Natural killer cell (primary cell): Measurements from ENCODE around the gene AFAP1. TPM values are rescaled to one million over a fixed set of nuclear protein-coding genes. Genes with fewer than 3 reads are reported as not detected.

ENCODE experiments used
- ATAC-seq, 3 donors: fragments of 150-1000 bp in 2 of 3; fragments of 200-7000 bp in 1 of 3; cut with Tn5 transposase; 1 replicate in 1 of 3; 2 replicates in 2 of 3; pipeline ENCODE4 v1.10.0; 2021; ENCODE audit warnings: mild to moderate bottlenecking in 2 of 3, moderate library complexity in 2 of 3
- DNase-seq, 2 donors: peaks; one replicate each; pipeline versions ENCODE4 v3.0.0 to v3.0.0-alpha.2; 2013 to 2021; ENCODE audit warnings: mixed read lengths in 1 of 2
- H3K27ac ChIP-seq: one replicate; pipeline ENCODE4 v1.5.1; 2013; ENCODE audit warnings: mild to moderate bottlenecking, low read length
- H3K27me3 ChIP-seq: one replicate; pipeline ENCODE4 v1.6.1; 2013; ENCODE audit warnings: low read length; ENCODE audit not compliant: control insufficient read depth, insufficient read depth
- H3K36me3 ChIP-seq: one replicate; pipeline ENCODE4 v1.6.1; 2013; ENCODE audit warnings: low read length; ENCODE audit not compliant: control insufficient read depth, insufficient read depth
- H3K4me1 ChIP-seq: one replicate; pipeline ENCODE4 v1.6.1; 2013; ENCODE audit warnings: low read length; ENCODE audit not compliant: control insufficient read depth, insufficient read depth
- H3K4me3 ChIP-seq: one replicate; pipeline ENCODE4 v1.5.1; 2013; ENCODE audit warnings: low read length
- H3K9me3 ChIP-seq: one replicate; pipeline ENCODE4 v1.6.1; 2013; ENCODE audit warnings: low read length; ENCODE audit not compliant: control insufficient read depth, insufficient read depth
- H3K27ac Mint-ChIP-seq, 2 donors: one replicate each; pipeline ENCODE4 v1.8.0; 2022; ENCODE audit warnings: mild to moderate bottlenecking in 2 of 2, mixed read lengths in 2 of 2, moderate library complexity in 1 of 2
- H3K27me3 Mint-ChIP-seq, 2 donors: one replicate each; pipeline ENCODE4 v1.8.0; 2022; ENCODE audit warnings: low read depth in 2 of 2, mixed read lengths in 2 of 2
- H3K36me3 Mint-ChIP-seq: one replicate; pipeline ENCODE4 v1.8.0; 2022; ENCODE audit warnings: mixed read lengths
- H3K4me1 Mint-ChIP-seq, 2 donors: one replicate each; pipeline ENCODE4 v1.8.0; 2022; ENCODE audit warnings: mixed read lengths in 2 of 2
- H3K4me3 Mint-ChIP-seq: one replicate; pipeline ENCODE4 v1.8.0; 2022; ENCODE audit warnings: mild to moderate bottlenecking, moderate library complexity, mixed read lengths
- H3K9me3 Mint-ChIP-seq, 2 donors: one replicate each; pipeline ENCODE4 v1.8.0; 2022; ENCODE audit warnings: mixed read lengths in 2 of 2
- CTCF ChIP-seq: fragments of 200-600 bp; IDR thresholded peaks from one replicate; pipeline ENCODE4 v1.8.0; 2022; ENCODE audit warnings: antibody characterized with exemption
- WGBS: methylation state at CpG from one replicate; pipeline ENCODE4 v1.1.7; 2013; ENCODE audit warnings: missing lambda C conversion rate; ENCODE audit not compliant: insufficient coverage; 5-methylcytosine and 5-hydroxymethylcytosine counted together
- intact Hi-C: fragments of 100-400 bp; cut with micrococcal nuclease; formaldehyde crosslinking; loops from one replicate; pipeline ENCODE4 v1.14.2; 2022
- total RNA-seq, 4 donors: library from RNA; stranded (reverse); fragments of 120-200 nt in 1 of 4; gene quantifications; one replicate each; pipeline versions ENCODE4 v1.2.3 to v1.2.4, GENCODE V29; 2013 to 2022

The AFAP1 gene
- total RNA-seq, 3 donors from 2014 or later (not counting 1 experiment from before 2014, with no cell fraction given), result 4.9 to 12.5 (median 9.5) TPM

- Mint-ChIP-seq H3K4me3 (no peak overlapping the region), H3K27ac (no peak overlapping the region), H3K9me3 (peaks cover 2 to 6% of the 10 kb centered on the region in 2 donors), H3K4me1 (peaks cover 14% of the 10 kb centered on the region in 2 donors), H3K27me3 (no peaks in the 10 kb centered on the region), H3K36me3 (peaks cover 10% of the 10 kb centered on the region)
- no peak for TF ChIP-seq CTCF
- no peak overlapping the region for H3K4me3 ChIP-seq
- H3K27ac ChIP-seq, result no peak overlapping the region
- H3K36me3 ChIP-seq, result no peaks in the 10 kb centered on the region
- H3K9me3 ChIP-seq, result no peaks in the 10 kb centered on the region
- DNase-seq (no peak), ATAC-seq (no peak)
- intact Hi-C loops, result loop anchor here (5.0 kb wide), 1 partner anchor 100 kb away; no protein-coding TSS in a partner anchor
- no peaks in the 10 kb centered on the region for H3K27me3 ChIP-seq
- H3K4me1 ChIP-seq, result no peaks in the 10 kb centered on the region
- WGBS, result 99% methylated on average over 7 of the region's 7 CpGs
These were observed 72.5 kb downstream of the AFAP1 start for GRCh38 chr4:7867191-7867590.

GRCh38 chr4:7865533-7865932 is 74.1 kb downstream of the AFAP1 start:
- no peak overlapping the region for H3K4me3 ChIP-seq
- WGBS, result 83% methylated on average over 5 of the region's 5 CpGs
- peaks cover 2 to 6% of the 10 kb centered on the region in 2 donors for H3K9me3 Mint-ChIP-seq
- intact Hi-C loops, result loop anchor here (5.0 kb wide), 1 partner anchor 102 kb away; no protein-coding TSS in a partner anchor
- H3K4me1 ChIP-seq, result no peaks in the 10 kb centered on the region
- no peak for DNase-seq
- H3K9me3 ChIP-seq, result no peaks in the 10 kb centered on the region
- H3K36me3 Mint-ChIP-seq, result peaks cover 10% of the 10 kb centered on the region
- no peak for TF ChIP-seq CTCF
- peak overlapping the region in 1 of 2 donors; percentile 92 for H3K27ac Mint-ChIP-seq
- H3K27me3 Mint-ChIP-seq, result no peaks in the 10 kb centered on the region
- H3K4me3 Mint-ChIP-seq, result no peak overlapping the region
- no peaks in the 10 kb centered on the region for H3K36me3 ChIP-seq
- ATAC-seq, result peak in 1 of 3 donors; percentile 45
- no peaks in the 10 kb centered on the region for H3K27me3 ChIP-seq
- H3K4me1 Mint-ChIP-seq, result peaks cover 14% of the 10 kb centered on the region in 2 donors
- H3K27ac ChIP-seq, result no peak overlapping the region

GRCh38 chr4:7864685-7865084 is 75.0 kb downstream of the AFAP1 start:
- Mint-ChIP-seq H3K4me1 (peaks cover 14% of the 10 kb centered on the region in 2 donors), H3K27me3 (no peaks in the 10 kb centered on the region), H3K36me3 (peaks cover 10% of the 10 kb centered on the region), H3K4me3 (peak overlapping the region; percentile 73), H3K27ac (peak overlapping the region; percentile 74 to 92), H3K9me3 (peaks cover 2 to 6% of the 10 kb centered on the region in 2 donors)
- no peak for DNase-seq
- Histone ChIP-seq H3K4me3 (no peak overlapping the region), H3K27ac (no peak overlapping the region), H3K27me3 (no peaks in the 10 kb centered on the region), H3K4me1 (no peaks in the 10 kb centered on the region), H3K36me3 (no peaks in the 10 kb centered on the region), H3K9me3 (no peaks in the 10 kb centered on the region)
- 84% methylated on average over 2 of the region's 2 CpGs for WGBS
- intact Hi-C loops, result loop anchor here (5.0 kb wide), 1 partner anchor 103 kb away; no protein-coding TSS in a partner anchor
- peak; percentile 25 to 37 (median 36) for ATAC-seq
- no peak for TF ChIP-seq CTCF
